HepG2 (cell line): ENCODE data around the gene MGAT2. TPM values are rescaled to one million over a fixed set of nuclear protein-coding genes. Genes with fewer than 3 reads are reported as not detected.
A peak's percentile ranks its signal among the peaks of the same experiment; 100 is the strongest.
"Not testable (repeated sequence)": the region's sequence is repeated elsewhere in the genome, so short reads cannot be mapped to it uniquely, and the experiment has no call there.

ENCODE experiments used
- ATAC-seq: fragments of 200-7000 bp; cut with Tn5 transposase; 3 replicates; pipeline ENCODE4 v1.9.1; 2020; ENCODE audit warnings: mild to moderate bottlenecking, moderate library complexity
- BruUV-seq: library from RNA; stranded (reverse); fragments of 400-500 nt; replicated peaks from 2 replicates; lab custom pipeline; 2021; lab: Mats Ljungman, UMichigan
- CTCF ChIA-PET: fragments of 300-600 bp; formaldehyde crosslinking; extraction: SDS; loops from one replicate; lab custom pipeline; 2021; ENCODE audit warnings: low total read pairs, inconsistent platforms, low intra/inter-chr PET ratio; lab: Yijun Ruan, JAX
- POLR2A ChIA-PET: fragments of 350-600 bp; sonication (Branson Sonifier 250); formaldehyde crosslinking; loops from one replicate; lab custom pipeline; 2020; ENCODE audit warnings: antibody characterized with exemption, inconsistent platforms; lab: Yijun Ruan, JAX
- DNase-seq: peaks from one replicate; pipeline ENCODE4 v3.0.0-alpha.2; 2015; ENCODE audit warnings: low spot score
- FAIRE-seq: peaks from 3 replicates; lab custom pipeline; 2011; peaks lifted over from hg19 to GRCh38; lab: Jason Lieb, UNC
- H2AFZ ChIP-seq: one replicate; pipeline ENCODE4 v1.6.1; 2011; ENCODE audit warnings: low read length, inconsistent platforms
- H3K27ac ChIP-seq: fragments of 300-600 bp; 3 replicates; pipeline ENCODE4 v1.8.0; 2011; ENCODE audit warnings: mixed run types, mild to moderate bottlenecking, mixed read lengths, low read length, inconsistent platforms; ENCODE audit not compliant: insufficient read depth; ENCODE audit errors: extremely low read length
- H3K27me3 ChIP-seq, 2 experiments: fragments of 200-600 bp in 1 of 2; 2 replicates in 1 of 2; 3 replicates in 1 of 2; pipeline versions ENCODE4 v1.6.0 to v1.8.0; 2011; ENCODE audit warnings: low read length in 2 of 2, mild to moderate bottlenecking in 2 of 2, moderate library complexity in 2 of 2, inconsistent platforms in 1 of 2; ENCODE audit not compliant: insufficient read depth in 2 of 2, control insufficient read depth in 1 of 2
- H3K36me3 ChIP-seq, 2 experiments: fragments of 200-600 bp in 1 of 2; replicated peaks in 1 of 2; 2 replicates in 1 of 2; 3 replicates in 1 of 2; pipeline versions ENCODE4 v1.5.1 to v1.8.0; 2011; ENCODE audit warnings: low read length in 2 of 2, inconsistent platforms in 1 of 2; ENCODE audit not compliant: insufficient read depth in 2 of 2, control insufficient read depth in 1 of 2
- H3K4me1 ChIP-seq: 2 replicates; pipeline ENCODE4 v1.5.1; 2012; ENCODE audit warnings: low read length, inconsistent platforms; ENCODE audit not compliant: insufficient read depth
- H3K4me2 ChIP-seq: 2 replicates; pipeline ENCODE4 v1.6.0; 2011; ENCODE audit warnings: low read depth, low read length, inconsistent platforms
- H3K4me3 ChIP-seq, 3 experiments: fragments of 200-600 bp in 1 of 3; sonication (generic), shearing (Covaris generic) in 1 of 3; replicated peaks in 1 of 3; 2 replicates each; pipeline ENCODE4 v1.5.1; 2011 to 2016; ENCODE audit warnings: low read length in 3 of 3, inconsistent platforms in 2 of 3, low read depth in 2 of 3, mild to moderate bottlenecking in 2 of 3, control low read depth in 1 of 3, mixed read lengths in 1 of 3; ENCODE audit not compliant: insufficient read depth in 1 of 3
- H3K79me2 ChIP-seq: one replicate; pipeline ENCODE4 v1.6.1; 2011; ENCODE audit warnings: low read length, inconsistent platforms; ENCODE audit not compliant: insufficient read depth
- H3K9ac ChIP-seq: 2 replicates; pipeline ENCODE4 v1.6.0; 2011; ENCODE audit warnings: mild to moderate bottlenecking, low read depth, low read length, inconsistent platforms; ENCODE audit not compliant: insufficient read depth
- H3K9me3 ChIP-seq: 2 replicates; pipeline ENCODE4 v1.5.1; 2012; ENCODE audit warnings: mild to moderate bottlenecking, low read length
- H4K20me1 ChIP-seq: 2 replicates; pipeline ENCODE4 v1.6.0; 2011; ENCODE audit warnings: inconsistent platforms, mild to moderate bottlenecking, low read length, moderate library complexity; ENCODE audit not compliant: insufficient read depth
- CCDC6 ChIP-seq: sonication (generic); formaldehyde crosslinking; IDR thresholded peaks from 2 replicates; pipeline ENCODE4 v1.8.1; 2022; ENCODE audit warnings: mild to moderate bottlenecking, missing genetic modification reagents, moderate library complexity
- HNF4G ChIP-seq, 2 experiments: sonication (generic) in 1 of 2; formaldehyde crosslinking in 1 of 2; IDR thresholded peaks; 2 replicates each; pipeline versions ENCODE4 v1.4.0 to v1.6.1; 2011 to 2020; ENCODE audit warnings: borderline replicate concordance in 2 of 2, low read depth in 2 of 2, mild to moderate bottlenecking in 2 of 2, low read length in 1 of 2, missing genetic modification reagents in 1 of 2, moderate library complexity in 1 of 2
- RBFOX2 ChIP-seq: fragments of 200-400 bp; formaldehyde crosslinking; IDR thresholded peaks from 2 replicates; pipeline ENCODE4 v1.6.1; 2017; ENCODE audit warnings: low read depth, mild to moderate bottlenecking, low read length
- SMAD1 ChIP-seq: sonication (generic); formaldehyde crosslinking; IDR thresholded peaks from 2 replicates; pipeline ENCODE4 v1.4.0; 2020; ENCODE audit warnings: missing genetic modification reagents, low read depth, mild to moderate bottlenecking, borderline replicate concordance
- SP2 ChIP-seq: sonication (generic); formaldehyde crosslinking; IDR thresholded peaks from 2 replicates; pipeline ENCODE4 v1.5.1; 2020; ENCODE audit warnings: mild to moderate bottlenecking, missing genetic modification reagents
- ZFX ChIP-seq: sonication (generic); formaldehyde crosslinking; IDR thresholded peaks from 2 replicates; pipeline ENCODE4 v1.4.0; 2020; ENCODE audit warnings: mild to moderate bottlenecking, low read depth, missing genetic modification reagents, moderate library complexity
- ZNF3 ChIP-seq: IDR thresholded peaks from 2 replicates; pipeline ENCODE4 v1.7.0; 2017; ENCODE audit warnings: inconsistent platforms
- WGBS: methylation state at CpG from one replicate; pipeline ENCODE4 v1.1.6; 2017; ENCODE audit warnings: low lambda C conversion rate; 5-methylcytosine and 5-hydroxymethylcytosine counted together
- in situ Hi-C: cut with HindIII; loops from 2 replicates; pipeline ENCODE4 v1.10.0; 2017; ENCODE audit warnings: low pct_unique_long_range_greater_than_20kb; ENCODE audit not compliant: extremely low pct_ligation_motif_present
- intact Hi-C: fragments of 100-400 bp; cut with micrococcal nuclease; formaldehyde crosslinking; loops from one replicate; pipeline ENCODE4 v1.10.0; 2022; ENCODE audit not compliant: unreplicated experiment
- polyA plus RNA-seq, 8 experiments: library from polyadenylated mRNA; depleted of rRNA in 3 of 8; stranded (reverse) in 7 of 8; unstranded in 1 of 8; fragments of >200 nt; fragmentation: Illumina TruSeq in 4 of 8; extraction: Trizol in 4 of 8; gene quantifications; 2 replicates each; pipeline versions ENCODE4 v1.2.1 to v1.2.3, GENCODE V29; 2011 to 2016; ENCODE audit warnings: low read depth in 4 of 8, missing spikeins in 1 of 8, mixed read lengths in 1 of 8; ENCODE audit not compliant: insufficient read depth in 1 of 8
- total RNA-seq, 5 experiments: library from RNA; depleted of rRNA; stranded (reverse); fragments of >200 nt; fragmentation: Illumina TruSeq; extraction: Trizol; gene quantifications; 2 replicates each; pipeline ENCODE4 v1.2.3, GENCODE V29; 2016; ENCODE audit warnings: low read depth in 1 of 5
- TF ChIP-seq, protein P1 (sequence below): sonication (generic); formaldehyde crosslinking; IDR thresholded peaks from 2 replicates; pipeline ENCODE4 v1.4.0; 2020; ENCODE audit warnings: missing genetic modification reagents
- TF ChIP-seq, protein P2 (sequence below): sonication (generic); formaldehyde crosslinking; IDR thresholded peaks from 2 replicates; pipeline ENCODE4 v1.4.0; 2020; ENCODE audit warnings: missing genetic modification reagents, mild to moderate bottlenecking, borderline replicate concordance
- TF ChIP-seq, protein P3 (sequence below): sonication (generic); formaldehyde crosslinking; IDR thresholded peaks from 2 replicates; pipeline ENCODE4 v1.5.0; 2020; ENCODE audit warnings: missing genetic modification reagents, mild to moderate bottlenecking, borderline replicate concordance
- TF ChIP-seq, protein P4 (sequence below): sonication (generic); formaldehyde crosslinking; IDR thresholded peaks from 2 replicates; pipeline ENCODE4 v1.9.0; 2021; ENCODE audit warnings: missing genetic modification reagents, mild to moderate bottlenecking, borderline replicate concordance

MGAT2 gene
- total and polyA plus RNA-seq, 2 of the 13 experiments (the other 11 are each of a cell fraction or from before 2014, with no cell fraction given), result 12.9 to 51.9 TPM

DNA sequence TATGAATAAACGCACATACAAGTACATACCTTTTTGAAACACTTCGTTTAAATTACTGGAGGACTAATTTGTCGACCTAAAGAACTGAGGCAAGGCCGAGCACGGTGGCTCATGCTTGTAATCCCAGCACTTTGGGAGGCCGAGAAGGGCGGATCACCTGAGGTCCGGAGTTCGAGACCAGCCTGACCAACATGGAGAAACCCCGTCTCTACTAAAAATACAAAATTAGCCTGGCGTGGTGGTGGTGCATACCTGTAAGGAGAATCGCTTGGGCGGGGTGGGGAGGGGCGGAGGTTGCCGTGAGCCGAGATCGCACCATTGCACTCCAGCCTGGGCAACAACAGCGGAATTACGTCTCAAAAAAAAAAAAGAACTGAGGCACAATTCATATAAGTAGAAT, 1.3 kb upstream of the MGAT2 start:
- H3K27me3 ChIP-seq, H3K9me3 ChIP-seq, intact Hi-C loops, in situ Hi-C loops, FAIRE-seq, DNase-seq, H2AFZ ChIP-seq, ATAC-seq, CTCF ChIA-PET, BruUV-seq: not testable (repeated sequence)
- H3K4me2 ChIP-seq, result peak overlapping the region; percentile 74
- peaks cover 0 to 14% of the 10 kb centered on the region in 2 experiments; a peak in 2 of 5 replicates for H3K36me3 ChIP-seq
- H3K27ac ChIP-seq, result peak overlapping the region; percentile 94
- H3K9ac ChIP-seq, result peak overlapping the region; percentile 96
- peak overlapping the region; percentile 79 to 92 (median 92) for H3K4me3 ChIP-seq
- 0 out of 2 replicates have a peak, but pooled peaks have one; percentile 28 for TF ChIP-seq SP2
- peaks cover 58% of the 10 kb centered on the region for H3K79me2 ChIP-seq
- POLR2A ChIA-PET, result interaction anchor here (3.4 kb wide), 1 partner anchor 21 kb away, joined by 62 read pairs; the partner anchor contains the start of gene LRR1
- H3K4me1 ChIP-seq, result peaks cover 59% of the 10 kb centered on the region
- H4K20me1 ChIP-seq, result peaks cover 12% of the 10 kb centered on the region
- WGBS, result 26% methylated on average over 19 of the region's 19 CpGs

- in situ Hi-C loops, result no loop called here
- intact Hi-C loops, result loop anchor here (2.0 kb wide), 2 partner anchors 23 to 33 kb away; partner anchors contain the start of gene RPS29
- H3K79me2 ChIP-seq, result peaks cover 58% of the 10 kb centered on the region
- TF ChIP-seq RBFOX2, result 0 out of 2 replicates have a peak, but pooled peaks have one; percentile 21
- no peak for TF ChIP-seq ZNF3 (CRISPR knock-in tag)
- TF ChIP-seq HNF4G (IDR thresholded peaks at IDR 0.05; ENCODE audit: borderline replicate concordance, low read depth, low read length), result no peak
- TF ChIP-seq HNF4G (CRISPR knock-in tag; IDR thresholded peaks at IDR 0.05; ENCODE audit: borderline replicate concordance, low read depth), result no peak
- TF ChIP-seq, protein P1, sequence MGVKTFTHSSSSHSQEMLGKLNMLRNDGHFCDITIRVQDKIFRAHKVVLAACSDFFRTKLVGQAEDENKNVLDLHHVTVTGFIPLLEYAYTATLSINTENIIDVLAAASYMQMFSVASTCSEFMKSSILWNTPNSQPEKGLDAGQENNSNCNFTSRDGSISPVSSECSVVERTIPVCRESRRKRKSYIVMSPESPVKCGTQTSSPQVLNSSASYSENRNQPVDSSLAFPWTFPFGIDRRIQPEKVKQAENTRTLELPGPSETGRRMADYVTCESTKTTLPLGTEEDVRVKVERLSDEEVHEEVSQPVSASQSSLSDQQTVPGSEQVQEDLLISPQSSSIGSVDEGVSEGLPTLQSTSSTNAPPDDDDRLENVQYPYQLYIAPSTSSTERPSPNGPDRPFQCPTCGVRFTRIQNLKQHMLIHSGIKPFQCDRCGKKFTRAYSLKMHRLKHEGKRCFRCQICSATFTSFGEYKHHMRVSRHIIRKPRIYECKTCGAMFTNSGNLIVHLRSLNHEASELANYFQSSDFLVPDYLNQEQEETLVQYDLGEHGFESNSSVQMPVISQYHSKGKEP (CRISPR knock-in tag), result no peak
- TF ChIP-seq, protein P2, sequence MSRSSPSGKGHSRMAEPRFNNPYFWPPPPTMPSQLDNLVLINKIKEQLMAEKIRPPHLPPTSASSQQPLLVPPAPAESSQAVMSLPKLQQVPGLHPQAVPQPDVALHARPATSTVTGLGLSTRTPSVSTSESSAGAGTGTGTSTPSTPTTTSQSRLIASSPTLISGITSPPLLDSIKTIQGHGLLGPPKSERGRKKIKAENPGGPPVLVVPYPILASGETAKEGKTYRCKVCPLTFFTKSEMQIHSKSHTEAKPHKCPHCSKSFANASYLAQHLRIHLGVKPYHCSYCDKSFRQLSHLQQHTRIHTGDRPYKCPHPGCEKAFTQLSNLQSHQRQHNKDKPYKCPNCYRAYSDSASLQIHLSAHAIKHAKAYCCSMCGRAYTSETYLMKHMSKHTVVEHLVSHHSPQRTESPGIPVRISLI (CRISPR knock-in tag), result no peak
- TF ChIP-seq, protein P3, sequence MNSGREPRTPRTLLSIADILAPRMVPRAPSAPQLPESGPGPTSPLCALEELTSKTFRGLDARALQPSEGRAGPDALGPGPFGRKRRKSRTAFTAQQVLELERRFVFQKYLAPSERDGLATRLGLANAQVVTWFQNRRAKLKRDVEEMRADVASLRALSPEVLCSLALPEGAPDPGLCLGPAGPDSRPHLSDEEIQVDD (CRISPR knock-in tag), result no peak
- no peak for TF ChIP-seq SMAD1 (CRISPR knock-in tag)
- TF ChIP-seq CCDC6 (CRISPR knock-in tag), result 0 out of 2 replicates have a peak, but pooled peaks have one; percentile 1
- TF ChIP-seq ZFX (CRISPR knock-in tag), result no peak
- TF ChIP-seq, protein P4, sequence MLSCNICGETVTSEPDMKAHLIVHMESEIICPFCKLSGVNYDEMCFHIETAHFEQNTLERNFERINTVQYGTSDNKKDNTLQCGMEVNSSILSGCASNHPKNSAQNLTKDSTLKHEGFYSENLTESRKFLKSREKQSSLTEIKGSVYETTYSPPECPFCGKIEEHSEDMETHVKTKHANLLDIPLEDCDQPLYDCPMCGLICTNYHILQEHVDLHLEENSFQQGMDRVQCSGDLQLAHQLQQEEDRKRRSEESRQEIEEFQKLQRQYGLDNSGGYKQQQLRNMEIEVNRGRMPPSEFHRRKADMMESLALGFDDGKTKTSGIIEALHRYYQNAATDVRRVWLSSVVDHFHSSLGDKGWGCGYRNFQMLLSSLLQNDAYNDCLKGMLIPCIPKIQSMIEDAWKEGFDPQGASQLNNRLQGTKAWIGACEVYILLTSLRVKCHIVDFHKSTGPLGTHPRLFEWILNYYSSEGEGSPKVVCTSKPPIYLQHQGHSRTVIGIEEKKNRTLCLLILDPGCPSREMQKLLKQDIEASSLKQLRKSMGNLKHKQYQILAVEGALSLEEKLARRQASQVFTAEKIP (CRISPR knock-in tag), result no peak
These were observed 869 bp upstream of the MGAT2 start for GRCh38 chr14:49619730-49620129.

More at GRCh38 chr14:49619730-49620129, 869 bp upstream of the MGAT2 start:
- Histone ChIP-seq H3K27me3 (no peaks in the 10 kb centered on the region; a peak in 1 of 5 replicates), H4K20me1 (peaks cover 12% of the 10 kb centered on the region), H3K36me3 (peaks cover 0 to 14% of the 10 kb centered on the region in 2 experiments; a peak in 2 of 5 replicates), H3K4me1 (peaks cover 62% of the 10 kb centered on the region), H3K4me2 (peak overlapping the region; percentile 74), H3K27ac (peak overlapping the region; percentile 94), H2AFZ (no peak overlapping the region), H3K9me3 (no peaks in the 10 kb centered on the region), H3K4me3 (peak overlapping the region; percentile 79 to 92 (median 92)), H3K9ac (peak overlapping the region; percentile 96)
- DNase-seq (no peak), ATAC-seq (no peak), FAIRE-seq (no peak)
- TSS peak; percentile 82 for BruUV-seq
- ChIA-PET POLR2A (interaction anchor here (0.6 to 3.4 kb wide), 25 partner anchors 8 to 243 kb away, joined by 3 to 65 read pairs (median 7); partner anchors contain the start of genes DNAAF2, KLHDC2, LRR1 and NEMF), CTCF (interaction anchor here (1.0 kb wide), 1 partner anchor 15 kb away, joined by 3 read pairs; no protein-coding TSS in a partner anchor)
- WGBS, result 2% methylated on average over 11 of the region's 11 CpGs
